NB4 (cell line): ENCODE measurements around the gene DACT1.

Experiments used
- DNase-seq: peaks from one replicate; pipeline ENCODE4 v3.0.0; 2010; ENCODE audit warnings: low read depth
- H3K4me3 ChIP-seq: one replicate; pipeline ENCODE4 v1.5.1; 2011; ENCODE audit warnings: mild to moderate bottlenecking, low read depth, low read length, moderate library complexity
- MAX ChIP-seq: IDR thresholded peaks from 2 replicates; pipeline ENCODE4 v1.6.1; 2011; ENCODE audit warnings: low read depth, low read length
- MYC ChIP-seq: IDR thresholded peaks from 2 replicates; pipeline ENCODE4 v1.6.1; 2011; ENCODE audit warnings: low read depth, low read length
- POLR2A ChIP-seq: IDR thresholded peaks from 2 replicates; pipeline ENCODE4 v1.6.1; 2011; ENCODE audit warnings: mild to moderate bottlenecking; ENCODE audit not compliant: insufficient read length; ENCODE audit errors: extremely low read depth
- TF ChIP-seq, protein P1 (sequence below): IDR thresholded peaks from one replicate; pipeline ENCODE4 v1.5.1; 2012; ENCODE audit warnings: low read depth, low read length

DACT1 gene

GRCh38 chr14:58671436-58671835, 33.7 kb downstream of the DACT1 start:
- TF ChIP-seq, protein P1, sequence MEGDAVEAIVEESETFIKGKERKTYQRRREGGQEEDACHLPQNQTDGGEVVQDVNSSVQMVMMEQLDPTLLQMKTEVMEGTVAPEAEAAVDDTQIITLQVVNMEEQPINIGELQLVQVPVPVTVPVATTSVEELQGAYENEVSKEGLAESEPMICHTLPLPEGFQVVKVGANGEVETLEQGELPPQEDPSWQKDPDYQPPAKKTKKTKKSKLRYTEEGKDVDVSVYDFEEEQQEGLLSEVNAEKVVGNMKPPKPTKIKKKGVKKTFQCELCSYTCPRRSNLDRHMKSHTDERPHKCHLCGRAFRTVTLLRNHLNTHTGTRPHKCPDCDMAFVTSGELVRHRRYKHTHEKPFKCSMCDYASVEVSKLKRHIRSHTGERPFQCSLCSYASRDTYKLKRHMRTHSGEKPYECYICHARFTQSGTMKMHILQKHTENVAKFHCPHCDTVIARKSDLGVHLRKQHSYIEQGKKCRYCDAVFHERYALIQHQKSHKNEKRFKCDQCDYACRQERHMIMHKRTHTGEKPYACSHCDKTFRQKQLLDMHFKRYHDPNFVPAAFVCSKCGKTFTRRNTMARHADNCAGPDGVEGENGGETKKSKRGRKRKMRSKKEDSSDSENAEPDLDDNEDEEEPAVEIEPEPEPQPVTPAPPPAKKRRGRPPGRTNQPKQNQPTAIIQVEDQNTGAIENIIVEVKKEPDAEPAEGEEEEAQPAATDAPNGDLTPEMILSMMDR: no peak
- TF ChIP-seq MAX (no peak), MYC (no peak), POLR2A (no peak)
- DNase-seq: no peak
- H3K4me3 ChIP-seq: no peak overlapping the region

DNA sequence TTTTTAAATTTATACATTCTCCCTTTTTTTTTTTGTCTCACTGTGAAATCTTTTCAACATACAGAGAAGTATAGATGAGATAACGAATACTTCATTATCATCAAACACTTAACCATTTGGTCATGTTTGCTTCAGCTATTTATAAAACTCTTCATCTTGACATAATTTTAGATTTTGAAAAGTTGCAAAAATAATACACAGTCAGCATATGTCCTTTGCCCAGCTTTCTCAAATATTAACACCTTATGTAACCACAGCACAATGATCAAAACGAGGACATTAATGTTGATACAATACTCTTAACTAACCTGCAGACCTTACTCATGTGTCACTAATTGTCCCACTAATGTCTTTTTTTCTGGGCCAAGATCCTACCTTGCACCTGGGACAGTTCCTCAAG, 36.0 kb downstream of the DACT1 start:
- TF ChIP-seq POLR2A (no peak), MAX (no peak), MYC (no peak)
- TF ChIP-seq, protein P1: no peak
- H3K4me3 ChIP-seq: no peak overlapping the region
- DNase-seq: no peak

DNA sequence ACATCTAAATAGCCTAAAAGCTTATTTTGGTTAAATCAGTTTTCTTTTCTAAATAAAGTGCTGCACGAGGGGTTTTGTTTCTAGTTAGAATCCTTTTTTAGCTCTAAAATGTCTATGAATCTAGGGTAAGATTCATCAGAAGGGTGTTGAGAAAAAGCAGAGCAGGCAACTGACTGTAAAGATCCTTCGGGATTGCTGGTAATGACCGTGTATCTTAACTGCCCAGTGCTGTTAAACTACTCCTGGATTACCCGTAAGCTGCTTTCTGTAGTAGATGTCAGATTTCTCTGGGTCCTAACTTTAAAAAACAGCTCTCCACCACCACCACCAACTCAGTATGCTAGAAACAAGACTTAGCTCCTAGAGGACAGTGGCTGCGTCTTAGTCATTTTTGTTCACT, 39.2 kb downstream of the DACT1 start:
- H3K4me3 ChIP-seq: no peak overlapping the region

GRCh38 chr14:58677517-58677916, 39.8 kb downstream of the DACT1 start:
- no peak overlapping the region for H3K4me3 ChIP-seq
- no peak for DNase-seq
- TF ChIP-seq POLR2A: no peak
- TF ChIP-seq MAX: no peak

More for the DNA sequence above, 39.2 kb downstream of the DACT1 start:
- no peak for DNase-seq
- TF ChIP-seq MAX: no peak
- TF ChIP-seq, protein P1: no peak

DNA sequence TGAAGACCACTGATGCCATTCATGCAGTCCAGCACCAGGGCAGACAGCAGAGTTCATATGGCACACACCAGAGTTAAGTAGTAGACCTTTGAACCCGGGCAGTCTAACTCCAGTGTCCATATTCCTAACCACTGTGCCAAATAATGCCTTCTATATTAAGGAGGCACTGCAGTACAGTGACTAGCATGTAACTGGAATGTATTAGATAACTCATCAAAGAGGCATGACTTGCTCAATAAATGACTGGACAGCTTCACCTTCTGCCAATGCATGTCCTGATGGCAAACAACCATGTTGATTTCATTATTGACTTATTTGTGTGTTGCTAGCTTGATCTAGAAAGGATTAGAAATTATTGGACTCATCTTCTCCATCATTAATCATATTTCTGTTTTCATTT, 40.2 kb downstream of the DACT1 start:
- no peak for DNase-seq
- TF ChIP-seq MYC (no peak), POLR2A (no peak), MAX (no peak)
- TF ChIP-seq, protein P1: no peak
- H3K4me3 ChIP-seq: no peak overlapping the region

DNA sequence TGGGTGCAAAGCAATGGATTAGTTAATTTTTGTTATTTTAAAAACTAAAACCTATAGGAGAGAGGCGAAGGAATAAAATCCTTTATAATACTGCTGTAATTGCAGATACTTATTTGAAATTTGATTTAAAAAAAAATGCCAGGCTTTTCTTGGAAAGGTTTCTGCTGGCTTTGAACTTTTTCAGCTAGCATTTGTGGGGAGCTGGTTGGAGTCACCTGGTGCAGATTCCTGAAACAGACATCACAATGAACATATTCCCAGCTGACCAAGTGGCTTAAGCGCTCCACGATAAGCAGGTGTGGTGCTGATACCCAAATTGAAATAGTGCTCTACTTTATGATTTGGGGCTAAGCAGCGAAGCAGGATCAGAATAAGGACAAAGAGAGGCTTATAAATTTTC, 42.9 kb downstream of the DACT1 start:
- H3K4me3 ChIP-seq: no peak overlapping the region
- DNase-seq: no peak
- TF ChIP-seq, protein P1: no peak
- TF ChIP-seq MYC: no peak
- TF ChIP-seq MAX: no peak
- no peak for TF ChIP-seq POLR2A
